ENCODE data around the gene PLLP.

PLLP gene

GRCh38 chr16:57316390-57317017, 32.0 kb upstream of the PLLP start:
- no peaks in the 10 kb centered on the region for H3K36me3 ChIP-seq (ENCODE audit: insufficient read depth)
- H2AFZ ChIP-seq (ENCODE audit: low read depth), result no peak overlapping the region
- H3K27ac ChIP-seq, result no peak overlapping the region
- no peak overlapping the region for H3K4me3 ChIP-seq (IDR thresholded peaks at IDR 0.05; ENCODE audit: insufficient read depth, low read depth, low read length)
- H4K20me1 ChIP-seq (ENCODE audit: insufficient read depth), result no peaks in the 10 kb centered on the region
- H3K9ac ChIP-seq, result no peak overlapping the region
- no peak for TF ChIP-seq CTCF (conservative IDR thresholded peaks at IDR 0.05; ENCODE audit: low read depth, low read length)
- peaks cover 8% of the 10 kb centered on the region for H3K4me1 ChIP-seq (ENCODE audit: low read depth, poor library complexity, severe bottlenecking)
- no peak overlapping the region for H3K4me2 ChIP-seq
- no peaks in the 10 kb centered on the region for H3K79me2 ChIP-seq (ENCODE audit: insufficient read depth, low read depth)
- no peaks in the 10 kb centered on the region for H3K27me3 ChIP-seq (ENCODE audit: insufficient read depth, low read depth)

- H2AFZ ChIP-seq (ENCODE audit: low read depth), result no peak overlapping the region
- no peaks in the 10 kb centered on the region for H3K79me2 ChIP-seq (ENCODE audit: insufficient read depth, low read depth)
- H3K4me3 ChIP-seq (IDR thresholded peaks at IDR 0.05; ENCODE audit: insufficient read depth, low read depth, low read length), result no peak overlapping the region
Measured at GRCh38 chr16:57315416-57315815, 30.9 kb upstream of the PLLP start.

GRCh38 chr16:57314161-57314785, 29.8 kb upstream of the PLLP start:
- Histone ChIP-seq H3K9ac (no peak overlapping the region), H3K4me2 (0 out of 2 replicates have a peak overlapping the region, but pooled peaks have one; percentile 2), H3K4me3 (IDR thresholded peaks at IDR 0.05; ENCODE audit: insufficient read depth, low read depth, low read length) (no peak overlapping the region), H2AFZ (ENCODE audit: low read depth) (no peak overlapping the region), H3K36me3 (ENCODE audit: insufficient read depth) (no peaks in the 10 kb centered on the region), H3K79me2 (ENCODE audit: insufficient read depth, low read depth) (no peaks in the 10 kb centered on the region), H4K20me1 (ENCODE audit: insufficient read depth) (no peaks in the 10 kb centered on the region), H3K4me1 (ENCODE audit: low read depth, poor library complexity, severe bottlenecking) (peaks cover 8% of the 10 kb centered on the region), H3K27me3 (ENCODE audit: insufficient read depth, low read depth) (no peaks in the 10 kb centered on the region), H3K27ac (no peak overlapping the region)
- no peak for TF ChIP-seq CTCF (conservative IDR thresholded peaks at IDR 0.05; ENCODE audit: low read depth, low read length)

More at GRCh38 chr16:57315416-57315815, 30.9 kb upstream of the PLLP start:
- H3K9ac ChIP-seq, result no peak overlapping the region
- no peaks in the 10 kb centered on the region for H3K36me3 ChIP-seq (ENCODE audit: insufficient read depth)
- no peak for TF ChIP-seq CTCF (conservative IDR thresholded peaks at IDR 0.05; ENCODE audit: low read depth, low read length)
- H3K27ac ChIP-seq, result no peak overlapping the region
- H3K27me3 ChIP-seq (ENCODE audit: insufficient read depth, low read depth), result no peaks in the 10 kb centered on the region
- H3K4me1 ChIP-seq (ENCODE audit: low read depth, poor library complexity, severe bottlenecking), result peaks cover 8% of the 10 kb centered on the region
- H4K20me1 ChIP-seq (ENCODE audit: insufficient read depth), result no peaks in the 10 kb centered on the region
- H3K4me2 ChIP-seq, result no peak overlapping the region

- H3K27me3 ChIP-seq (ENCODE audit: insufficient read depth, low read depth), result no peaks in the 10 kb centered on the region
- H3K4me1 ChIP-seq (ENCODE audit: low read depth, poor library complexity, severe bottlenecking), result peaks cover 8% of the 10 kb centered on the region
- no peaks in the 10 kb centered on the region for H4K20me1 ChIP-seq (ENCODE audit: insufficient read depth)
- no peak overlapping the region for H2AFZ ChIP-seq (ENCODE audit: low read depth)
- H3K9ac ChIP-seq, result no peak overlapping the region
- no peak overlapping the region for H3K4me3 ChIP-seq (IDR thresholded peaks at IDR 0.05; ENCODE audit: insufficient read depth, low read depth, low read length)
- TF ChIP-seq CTCF (conservative IDR thresholded peaks at IDR 0.05; ENCODE audit: low read depth, low read length), result no peak
- H3K36me3 ChIP-seq (ENCODE audit: insufficient read depth), result no peaks in the 10 kb centered on the region
- H3K4me2 ChIP-seq, result no peak overlapping the region
- no peak overlapping the region for H3K27ac ChIP-seq
- no peaks in the 10 kb centered on the region for H3K79me2 ChIP-seq (ENCODE audit: insufficient read depth, low read depth)
Measured at GRCh38 chr16:57313509-57313908, 29.0 kb upstream of the PLLP start.

Measured in KMS-11 (cell line).